GM21576 (cell line): Measurements from ENCODE around the gene C1orf35.
A peak's percentile ranks its signal among the peaks of the same experiment; 100 is the strongest.
"Not testable (repeated sequence)": the region's sequence is repeated elsewhere in the genome, so short reads cannot be mapped to it uniquely, and the experiment has no call there.

Experiments
- ATAC-seq: cut with Tn5 transposase; IDR thresholded peaks from one replicate; pipeline ENCODE4 v1.9.1; 2021; ENCODE audit warnings: mild to moderate bottlenecking, moderate library complexity; ENCODE audit not compliant: unreplicated experiment

The C1orf35 gene

GRCh38 chr1:228142701-228143136 is 39.6 kb upstream of the C1orf35 start:
- no peak for ATAC-seq

- ATAC-seq: no peak
Observed at GRCh38 chr1:228142155-228142691, 39.1 kb upstream of the C1orf35 start.

GRCh38 chr1:228141226-228142044 is 38.3 kb upstream of the C1orf35 start:
- no peak for ATAC-seq

- no peak for ATAC-seq
Observed at GRCh38 chr1:228140724-228141225, 37.6 kb upstream of the C1orf35 start.

- peak; percentile 90 for ATAC-seq
Observed at GRCh38 chr1:228139931-228140723, 37.0 kb upstream of the C1orf35 start, which contains the start of gene GUK1. GUK1 (plus strand) TSS chr1:228140279; CDS start chr1:228140303, 24 bp downstream.

- no peak for ATAC-seq
Observed at GRCh38 chr1:228139406-228139930, 36.3 kb upstream of the C1orf35 start.

- ATAC-seq: no peak
Observed at GRCh38 chr1:228136901-228137300, 33.8 kb upstream of the C1orf35 start.

- ATAC-seq: no peak
Observed at GRCh38 chr1:228134591-228134990, 31.5 kb upstream of the C1orf35 start.

- ATAC-seq: no peak
Observed at GRCh38 chr1:228131766-228132165, 28.6 kb upstream of the C1orf35 start.

- no peak for ATAC-seq
Observed at GRCh38 chr1:228125185-228125584, 22.1 kb upstream of the C1orf35 start.

- ATAC-seq: no peak
Observed at GRCh38 chr1:228123505-228123904, 20.4 kb upstream of the C1orf35 start.

- ATAC-seq: no peak
Observed at GRCh38 chr1:228122921-228123441, 19.9 kb upstream of the C1orf35 start.

- no peak for ATAC-seq
Observed at GRCh38 chr1:228120857-228121489, 17.8 kb upstream of the C1orf35 start.

GRCh38 chr1:228120351-228120750 is 17.2 kb upstream of the C1orf35 start:
- ATAC-seq: no peak

GRCh38 chr1:228118040-228118439 is 14.9 kb upstream of the C1orf35 start:
- ATAC-seq: no peak

GRCh38 chr1:228117335-228117734 is 14.2 kb upstream of the C1orf35 start:
- ATAC-seq: no peak

- ATAC-seq: no peak
Observed at GRCh38 chr1:228114827-228115226, 11.7 kb upstream of the C1orf35 start.

- no peak for ATAC-seq
Observed at GRCh38 chr1:228112617-228113016, 9.5 kb upstream of the C1orf35 start.

GRCh38 chr1:228112167-228112566 is 9.0 kb upstream of the C1orf35 start:
- no peak for ATAC-seq

- not testable (repeated sequence) for ATAC-seq
Observed at GRCh38 chr1:228111315-228111714, 8.2 kb upstream of the C1orf35 start.
